Activated CD4-positive, alpha-beta T cell treated with anti-CD3 and anti-CD28 coated beads, Interleukin-2, amount 50 U/mL, for 48 hours (primary cell): ENCODE measurements around the gene DIP2B.

Experiments used
- DNase-seq, 2 experiments: peaks; one replicate each; pipeline ENCODE4 v3.0.0-alpha.2; 2020

Gene DIP2B

GRCh38 chr12:50550530-50551223 is 45.9 kb downstream of the DIP2B start:
- DNase-seq: no peak

- no peak for DNase-seq
Observed at GRCh38 chr12:50551866-50552265, 47.1 kb downstream of the DIP2B start.

GRCh38 chr12:50554651-50555050 is 49.9 kb downstream of the DIP2B start:
- DNase-seq: no peak

GRCh38 chr12:50555471-50555885 is 50.7 kb downstream of the DIP2B start:
- DNase-seq: peak in 1 of 2 experiments; percentile 51

- no peak for DNase-seq
Observed at GRCh38 chr12:50556273-50556672, 51.5 kb downstream of the DIP2B start.

- peak in 1 of 2 experiments; percentile 37 for DNase-seq
Observed at GRCh38 chr12:50556796-50557195, 52.0 kb downstream of the DIP2B start.

GRCh38 chr12:50557421-50557820 is 52.6 kb downstream of the DIP2B start:
- DNase-seq: no peak

- DNase-seq: no peak
Observed at GRCh38 chr12:50558970-50559369, 54.2 kb downstream of the DIP2B start.

- no peak for DNase-seq
Observed at GRCh38 chr12:50562520-50563433, 58.0 kb downstream of the DIP2B start.

GRCh38 chr12:50563434-50563787 is 58.6 kb downstream of the DIP2B start:
- no peak for DNase-seq

GRCh38 chr12:50564237-50564947 is 59.6 kb downstream of the DIP2B start:
- DNase-seq: no peak

- no peak for DNase-seq
Observed at GRCh38 chr12:50564948-50565297, 60.1 kb downstream of the DIP2B start.

- no peak for DNase-seq
Observed at GRCh38 chr12:50566066-50566465, 61.3 kb downstream of the DIP2B start.

GRCh38 chr12:50567926-50568325 is 63.1 kb downstream of the DIP2B start:
- DNase-seq: no peak

- no peak for DNase-seq
Observed at GRCh38 chr12:50568338-50569091, 63.7 kb downstream of the DIP2B start.

GRCh38 chr12:50569321-50569720 is 64.5 kb downstream of the DIP2B start:
- DNase-seq: no peak

GRCh38 chr12:50569876-50570275 is 65.1 kb downstream of the DIP2B start:
- no peak for DNase-seq

- DNase-seq: no peak
Observed at GRCh38 chr12:50571786-50572185, 67.0 kb downstream of the DIP2B start.

GRCh38 chr12:50572287-50572686 is 67.5 kb downstream of the DIP2B start:
- DNase-seq: no peak

GRCh38 chr12:50572760-50573159 is 68.0 kb downstream of the DIP2B start:
- no peak for DNase-seq

- DNase-seq: no peak
Observed at GRCh38 chr12:50573271-50573670, 68.5 kb downstream of the DIP2B start.

- no peak for DNase-seq
Observed at GRCh38 chr12:50574601-50575348, 70.0 kb downstream of the DIP2B start.
